Esophagus squamous epithelium (tissue), 5 donors: ENCODE results near the gene ASB13. TPM values are rescaled to one million over a fixed set of nuclear protein-coding genes. Genes with fewer than 3 reads are reported as not detected.

ENCODE experiments used
- DNase-seq: peaks from one replicate; lab custom pipeline; 2025; lab: John Stamatoyannopoulos, UW
- H3K27ac ChIP-seq, 4 donors: fragments of 200-600 bp; sonication (generic); one replicate each; pipeline ENCODE4 v1.5.1; 2016 to 2019; ENCODE audit warnings: mild to moderate bottlenecking in 1 of 4
- H3K27me3 ChIP-seq, 4 donors: fragments of 200-600 bp; sonication (generic); 1 replicate in 3 of 4; 2 replicates in 1 of 4; pipeline versions ENCODE4 v1.5.1 to v1.6.0; 2017 to 2021; ENCODE audit warnings: antibody characterized with exemption in 1 of 4
- H3K36me3 ChIP-seq, 3 donors: fragments of 200-600 bp; sonication (generic); one replicate each; pipeline ENCODE4 v1.5.1; 2016 to 2019
- H3K4me1 ChIP-seq, 3 donors: fragments of 200-600 bp; sonication (generic); one replicate each; pipeline ENCODE4 v1.5.1; 2017 to 2019
- H3K4me3 ChIP-seq, 4 donors: fragments of 200-600 bp; sonication (generic); 1 replicate in 3 of 4; 2 replicates in 1 of 4; pipeline ENCODE4 v1.5.1; 2016 to 2019; ENCODE audit warnings: mild to moderate bottlenecking in 2 of 4, moderate library complexity in 1 of 4
- H3K9me3 ChIP-seq, 3 donors: fragments of 200-600 bp; sonication (generic); one replicate each; pipeline ENCODE4 v1.5.1; 2016 to 2019
- CTCF ChIP-seq, 6 experiments: fragments of 450-650 bp in 4 of 6; fragments of 200-600 bp in 2 of 6; sonication (generic) in 2 of 6; IDR thresholded peaks; one replicate each; pipeline ENCODE4 v1.5.1; 2016 to 2019; ENCODE audit warnings: antibody characterized with exemption in 6 of 6, mild to moderate bottlenecking in 4 of 6, moderate library complexity in 4 of 6
- POLR2A ChIP-seq, 4 donors: fragments of 450-650 bp; IDR thresholded peaks; one replicate each; pipeline ENCODE4 v1.6.1; 2017; ENCODE audit warnings: antibody characterized with exemption in 4 of 4, mild to moderate bottlenecking in 4 of 4, moderate library complexity in 3 of 4
- WGBS, 2 donors: methylation state at CpG; one replicate each; pipeline ENCODE4 v1.1.5; 2018; 5-methylcytosine and 5-hydroxymethylcytosine counted together
- intact Hi-C: fragments of 100-400 bp; cut with DNase I; formaldehyde crosslinking; loops from one replicate; pipeline ENCODE4 v1.15.0; 2022
- total RNA-seq, 4 donors: library from RNA; depleted of rRNA; stranded (reverse); fragments of >200 nt; gene quantifications; one replicate each; pipeline ENCODE4 v1.1.0, GENCODE V29; 2016
- donor health status: DM: yes; HTN: yes; CAD: no.

ASB13 gene
- total RNA-seq, 4 donors from 2014 or later = 9.6 to 29.0 (median 15.7) TPM

- 77 to 79% methylated on average over 7 of the region's 7 CpGs for WGBS, 2 donors
- Histone ChIP-seq H3K4me3 (no peak overlapping the region), H3K27ac (no peak overlapping the region), H3K9me3 (no peaks in the 10 kb centered on the region), H3K4me1 (peaks cover 9 to 36% (median 10%) of the 10 kb centered on the region in 3 donors), H3K27me3 (no peaks in the 10 kb centered on the region), H3K36me3 (no peaks in the 10 kb centered on the region)
- DNase-seq = no peak
- intact Hi-C loops = no loop called here
- TF ChIP-seq CTCF (IDR thresholded peaks at IDR 0.05) = no peak
- no peak for TF ChIP-seq POLR2A (IDR thresholded peaks at IDR 0.05)
Observed at GRCh38 chr10:5604961-5605360, 61.4 kb downstream of the ASB13 start.

GRCh38 chr10:5604236-5604925 lies 62.0 kb downstream of the ASB13 start:
- whole genome bisulfite sequencing, 2 donors = 87% methylated on average over 9 of the region's 9 CpGs; no CpG with 5 or more reads in 1 of the 2 donors
- Histone ChIP-seq H3K4me1 (peaks cover 3 to 31% (median 6%) of the 10 kb centered on the region in 3 donors), H3K9me3 (no peaks in the 10 kb centered on the region), H3K27me3 (no peaks in the 10 kb centered on the region), H3K4me3 (no peak overlapping the region), H3K36me3 (no peaks in the 10 kb centered on the region), H3K27ac (no peak overlapping the region)
- intact Hi-C loops = no loop called here
- DNase-seq = no peak
- TF ChIP-seq CTCF (IDR thresholded peaks at IDR 0.05) (no peak), POLR2A (IDR thresholded peaks at IDR 0.05) (no peak)

- Histone ChIP-seq H3K4me1 (peaks cover 0 to 25% (median 3%) of the 10 kb centered on the region in 3 donors), H3K4me3 (no peak overlapping the region), H3K36me3 (no peaks in the 10 kb centered on the region), H3K27me3 (no peaks in the 10 kb centered on the region), H3K9me3 (no peaks in the 10 kb centered on the region), H3K27ac (no peak overlapping the region)
- WGBS, 2 donors = 89 to 93% methylated on average over 13 of the region's 13 CpGs
- DNase-seq = no peak
- TF ChIP-seq CTCF (IDR thresholded peaks at IDR 0.05) (no peak), POLR2A (IDR thresholded peaks at IDR 0.05) (no peak)
- intact Hi-C loops = no loop called here
Observed at GRCh38 chr10:5603848-5604170, 62.6 kb downstream of the ASB13 start.

GRCh38 chr10:5603091-5603847 lies 63.1 kb downstream of the ASB13 start:
- no peak for TF ChIP-seq CTCF (IDR thresholded peaks at IDR 0.05)
- no peak for TF ChIP-seq POLR2A (IDR thresholded peaks at IDR 0.05)
- no peaks in the 10 kb centered on the region for H3K27me3 ChIP-seq
- intact Hi-C loops = no loop called here
- H3K4me3 ChIP-seq = no peak overlapping the region
- 83 to 90% methylated on average over 8 to 14 of the region's 14 CpGs for WGBS, 2 donors
- H3K9me3 ChIP-seq = no peaks in the 10 kb centered on the region
- no peaks in the 10 kb centered on the region for H3K36me3 ChIP-seq
- DNase-seq = no peak
- H3K4me1 ChIP-seq = peaks cover 0 to 21% (median 3%) of the 10 kb centered on the region in 3 donors
- H3K27ac ChIP-seq = no peak overlapping the region

- 42 to 64% methylated on average over 4 to 5 of the region's 11 CpGs for WGBS, 2 donors
- Histone ChIP-seq H3K4me1 (peaks cover 5 to 25% (median 7%) of the 10 kb centered on the region in 3 donors), H3K27me3 (no peaks in the 10 kb centered on the region), H3K36me3 (no peaks in the 10 kb centered on the region), H3K4me3 (no peak overlapping the region), H3K9me3 (no peaks in the 10 kb centered on the region), H3K27ac (no peak overlapping the region)
- no peak for DNase-seq
- TF ChIP-seq CTCF (IDR thresholded peaks at IDR 0.05) = no peak
- TF ChIP-seq POLR2A (IDR thresholded peaks at IDR 0.05) = no peak
- intact Hi-C loops = no loop called here
Observed at GRCh38 chr10:5601826-5602495, 64.4 kb downstream of the ASB13 start.
